GM18870 (cell line): Measurements from ENCODE around the gene PSMA7.
A peak's percentile ranks its signal among the peaks of the same experiment; 100 is the strongest.

Experiments
- ATAC-seq: cut with Tn5 transposase; IDR thresholded peaks from one replicate; pipeline ENCODE4 v1.9.1; 2021; ENCODE audit warnings: moderate library complexity; ENCODE audit not compliant: unreplicated experiment

Gene PSMA7

DNA sequence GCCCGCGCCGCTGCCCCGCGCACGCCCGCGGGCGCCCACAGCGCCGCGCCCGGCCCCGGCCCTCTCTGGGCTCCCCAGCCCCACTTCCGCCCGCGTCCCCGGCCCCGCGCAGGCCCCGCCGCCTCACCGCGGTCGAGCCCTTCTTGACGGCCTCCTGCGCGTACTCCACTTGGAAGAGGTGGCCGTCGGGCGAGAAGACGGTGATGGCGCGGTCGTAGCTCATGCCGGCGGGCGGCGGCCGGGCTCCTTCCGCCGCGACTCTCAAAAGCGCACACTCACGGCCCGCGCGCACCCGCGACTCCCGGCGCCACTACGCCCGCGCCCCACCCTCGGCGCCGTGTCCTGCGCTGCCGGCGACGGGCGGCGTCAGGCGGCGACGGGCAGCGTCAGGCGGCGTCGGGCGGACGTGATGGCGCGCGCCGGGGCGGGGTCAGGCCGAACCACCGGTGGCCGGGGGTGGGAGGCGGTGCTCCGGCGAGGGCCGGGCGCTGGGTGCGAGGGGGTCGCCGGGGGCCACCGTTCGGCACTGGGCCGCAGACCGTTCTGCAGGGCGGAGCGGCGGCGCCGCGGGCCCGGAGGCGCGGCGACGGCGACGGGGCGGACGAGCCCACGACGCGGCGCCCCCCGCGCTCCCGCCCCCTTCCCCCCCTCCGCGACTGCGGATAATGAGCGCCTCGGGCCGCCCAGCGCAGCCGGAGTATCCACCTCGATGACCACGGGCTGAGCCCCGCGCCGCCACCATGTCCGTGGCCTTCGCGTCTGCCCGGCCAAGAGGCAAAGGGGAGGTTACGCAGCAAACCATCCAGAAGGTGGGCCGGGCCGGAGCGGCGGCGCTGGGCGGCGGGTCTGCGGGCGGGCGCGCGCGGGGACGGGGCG is at the start of gene PSMA7, which contains the start of gene SS18L1:
PSMA7 (minus strand) TSS at position 314 of the 876 bp plus-strand sequence; CDS start at position 223, 91 bp downstream.
SS18L1 (plus strand) TSS at position 689 of the 876 bp plus-strand sequence; CDS start at position 741, 52 bp downstream.
- ATAC-seq, result peak; percentile 42

DNA sequence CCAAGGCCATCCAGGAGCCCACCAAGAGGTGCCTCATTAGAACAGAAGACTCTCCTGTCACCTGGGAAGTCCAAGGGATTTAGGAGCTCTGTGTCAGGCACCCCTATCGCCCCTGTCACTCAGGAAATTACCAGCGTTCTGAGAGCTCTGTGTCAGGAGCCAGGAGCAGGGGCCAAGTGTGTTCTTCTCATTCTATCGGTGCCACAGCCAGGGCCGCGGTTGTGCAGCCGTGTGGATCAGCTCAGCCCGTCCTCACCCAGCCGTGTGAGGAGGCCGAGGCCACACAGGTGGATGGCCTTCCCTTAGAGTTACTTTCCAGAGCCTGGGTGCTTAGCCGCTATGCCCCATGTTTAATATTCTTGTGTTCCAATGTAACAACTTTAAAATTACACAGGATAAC is 49.4 kb upstream of the PSMA7 start:
- no peak for ATAC-seq

DNA sequence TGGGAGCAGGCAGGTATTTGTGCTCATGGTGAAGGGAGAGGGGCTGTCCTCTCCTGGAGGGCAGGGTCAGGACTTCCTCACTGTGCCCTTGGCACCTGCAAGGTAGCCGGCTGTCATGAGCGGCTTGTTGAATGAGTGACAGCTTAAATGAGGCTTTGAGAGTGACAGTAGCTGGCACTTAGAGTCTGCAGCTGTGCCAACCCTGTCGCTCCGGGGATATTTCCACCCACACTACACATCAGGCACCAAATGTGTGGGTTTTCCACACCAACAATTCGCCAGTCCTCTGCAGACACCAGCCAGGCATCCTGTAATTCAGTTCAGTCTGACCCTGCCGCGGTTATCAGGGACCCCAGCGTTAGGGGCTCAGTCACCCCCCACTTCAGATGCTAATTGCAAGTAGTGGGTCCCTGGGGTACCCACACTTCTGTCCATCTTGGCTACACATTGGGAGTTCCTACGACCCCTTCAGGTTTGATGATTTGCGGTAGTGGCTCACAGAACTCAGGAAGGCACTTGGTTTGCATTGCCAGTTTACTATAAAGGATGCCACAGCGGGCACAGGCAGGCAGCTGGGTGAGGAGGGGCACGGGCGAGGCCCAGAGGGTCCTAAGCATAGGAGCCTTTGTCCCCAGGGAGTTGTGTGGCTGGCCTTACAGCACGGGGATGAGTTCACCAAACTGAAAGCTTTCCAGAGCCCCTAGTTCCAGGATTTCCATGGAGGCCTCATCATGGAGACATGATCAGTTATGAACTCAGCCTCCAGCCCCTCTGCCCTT is 48.8 kb upstream of the PSMA7 start:
- no peak for ATAC-seq

DNA sequence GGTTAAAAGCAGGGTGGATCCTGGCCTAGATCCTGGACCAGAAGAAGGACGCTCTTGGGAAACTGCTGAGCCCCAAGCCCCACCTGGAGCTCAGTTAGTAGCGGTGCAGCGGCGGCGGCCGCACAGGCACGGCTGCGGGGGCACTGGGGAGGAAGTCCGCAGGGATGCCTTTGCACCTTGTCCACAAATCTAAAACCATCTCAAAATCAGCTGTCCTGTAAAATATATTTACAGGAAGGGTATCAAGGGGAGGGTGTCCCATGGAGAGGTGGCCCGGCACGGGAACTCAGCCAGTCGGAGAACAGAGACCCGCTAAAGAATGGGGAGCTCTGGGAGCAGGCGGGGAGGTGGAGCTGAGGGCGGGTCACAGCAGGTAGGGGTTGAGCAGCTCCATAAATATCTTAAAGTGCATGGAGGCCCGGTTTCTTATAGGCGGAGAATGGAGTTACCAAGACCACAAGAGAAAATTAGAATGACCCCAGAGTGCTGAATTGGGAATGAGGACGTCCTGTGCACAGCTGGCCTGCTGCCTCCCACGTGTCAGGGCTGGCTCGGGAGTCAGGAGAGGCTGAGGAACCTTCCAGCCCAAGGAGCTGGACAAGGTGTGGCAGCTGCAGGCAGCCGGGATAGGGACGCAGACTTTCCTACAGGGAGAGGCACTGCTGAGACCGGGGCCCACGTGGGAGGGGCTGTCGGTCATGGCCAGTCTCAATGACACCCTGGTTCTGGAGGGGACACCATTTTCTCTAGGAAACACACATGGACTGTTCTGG is 47.6 kb upstream of the PSMA7 start:
- ATAC-seq, result no peak

DNA sequence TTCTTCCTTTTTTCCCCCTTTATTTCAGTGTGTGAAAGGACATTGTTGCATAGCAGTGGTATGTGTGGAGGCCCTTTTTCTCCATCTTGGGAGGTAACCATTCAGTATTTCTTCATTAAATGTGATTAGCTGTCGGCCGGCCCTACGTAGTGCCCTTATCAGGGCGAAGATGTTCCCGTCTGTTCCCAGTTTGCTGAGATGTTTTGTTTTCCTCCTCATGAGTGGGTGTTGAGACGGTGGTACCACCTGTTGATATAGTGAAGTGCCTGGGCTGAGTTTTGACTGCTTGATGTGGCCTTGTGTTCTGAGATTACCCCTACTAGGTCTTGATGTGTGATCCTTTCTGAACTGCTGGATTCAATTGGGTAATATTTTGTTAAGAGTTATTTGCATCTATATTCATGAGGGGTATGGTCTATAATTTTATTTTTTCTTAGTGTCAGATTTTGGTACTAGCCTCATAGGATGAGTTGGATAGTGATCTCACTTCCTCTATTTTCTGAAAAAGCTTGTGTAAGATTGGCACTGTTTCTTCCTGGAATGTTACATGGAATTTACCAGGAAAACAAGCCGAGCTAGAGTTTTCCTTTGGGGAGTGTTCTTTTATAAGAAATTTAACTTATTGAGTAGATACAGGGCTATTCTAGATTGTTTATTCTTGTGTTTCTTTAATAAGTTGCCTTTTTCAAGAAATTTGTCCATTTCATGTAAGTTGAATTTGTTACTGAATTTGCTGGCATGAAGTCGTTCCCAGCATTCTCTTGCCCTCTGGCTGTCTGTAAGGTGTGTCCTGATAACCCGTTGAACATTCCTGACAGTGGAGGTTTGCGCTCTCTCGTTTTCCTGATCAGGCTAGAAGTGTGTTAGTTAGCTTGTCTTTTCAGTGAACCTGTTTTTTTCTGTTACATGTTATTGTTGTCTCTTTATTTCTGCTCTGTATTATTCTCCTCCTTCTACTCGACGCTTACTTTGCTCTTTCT is 44.0 kb upstream of the PSMA7 start:
- ATAC-seq, result no peak

DNA sequence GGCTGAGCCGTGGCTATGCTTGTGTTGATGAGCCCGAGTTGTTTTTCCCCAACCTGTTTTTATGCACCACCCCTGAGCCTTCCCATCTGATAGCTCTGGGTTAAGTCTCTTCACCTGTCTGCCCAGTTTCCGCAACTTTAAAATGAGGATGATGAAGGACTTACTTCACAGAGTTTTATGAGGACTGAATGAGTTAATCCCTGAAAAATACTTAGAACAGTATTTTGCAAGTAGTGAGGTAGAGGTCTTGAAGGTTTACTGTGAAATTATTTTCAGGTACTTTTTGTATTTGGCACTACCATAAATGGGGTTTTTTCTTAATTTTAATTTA is 42.9 kb upstream of the PSMA7 start:
- no peak for ATAC-seq

DNA sequence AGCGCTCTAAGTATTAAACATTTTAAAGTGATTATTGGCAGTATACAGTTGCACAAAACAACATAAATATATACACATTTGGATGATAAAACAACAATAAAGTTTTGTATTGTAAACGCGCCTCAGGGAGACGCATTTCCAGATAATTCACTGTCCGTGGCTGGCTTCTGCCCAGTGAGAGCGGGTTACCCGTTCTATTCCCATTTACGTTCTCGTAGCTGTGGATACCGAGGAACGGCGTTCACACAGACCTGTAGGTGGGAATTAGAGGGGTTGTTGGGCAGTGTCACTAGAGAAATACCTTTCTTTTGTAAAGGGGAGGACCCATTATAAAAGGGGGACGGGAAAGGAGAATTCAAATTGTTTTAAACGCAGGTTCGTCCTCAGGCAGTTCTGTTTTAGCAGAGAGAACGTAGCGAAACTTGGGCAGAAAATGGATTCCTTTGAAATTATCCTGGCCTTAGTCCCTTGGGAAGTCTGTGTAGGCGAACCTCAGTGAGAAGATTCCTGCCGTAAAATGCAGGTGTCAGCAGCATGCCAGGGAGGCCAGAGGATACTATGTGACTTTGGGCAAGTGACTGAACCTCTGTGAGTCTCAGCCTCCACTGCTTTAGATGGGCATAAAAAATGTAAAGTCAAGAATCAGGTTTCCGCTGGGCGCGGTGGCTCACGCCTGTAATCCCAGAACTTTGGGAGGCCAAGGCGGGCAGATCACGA is 40.4 kb upstream of the PSMA7 start:
- ATAC-seq, result no peak

DNA sequence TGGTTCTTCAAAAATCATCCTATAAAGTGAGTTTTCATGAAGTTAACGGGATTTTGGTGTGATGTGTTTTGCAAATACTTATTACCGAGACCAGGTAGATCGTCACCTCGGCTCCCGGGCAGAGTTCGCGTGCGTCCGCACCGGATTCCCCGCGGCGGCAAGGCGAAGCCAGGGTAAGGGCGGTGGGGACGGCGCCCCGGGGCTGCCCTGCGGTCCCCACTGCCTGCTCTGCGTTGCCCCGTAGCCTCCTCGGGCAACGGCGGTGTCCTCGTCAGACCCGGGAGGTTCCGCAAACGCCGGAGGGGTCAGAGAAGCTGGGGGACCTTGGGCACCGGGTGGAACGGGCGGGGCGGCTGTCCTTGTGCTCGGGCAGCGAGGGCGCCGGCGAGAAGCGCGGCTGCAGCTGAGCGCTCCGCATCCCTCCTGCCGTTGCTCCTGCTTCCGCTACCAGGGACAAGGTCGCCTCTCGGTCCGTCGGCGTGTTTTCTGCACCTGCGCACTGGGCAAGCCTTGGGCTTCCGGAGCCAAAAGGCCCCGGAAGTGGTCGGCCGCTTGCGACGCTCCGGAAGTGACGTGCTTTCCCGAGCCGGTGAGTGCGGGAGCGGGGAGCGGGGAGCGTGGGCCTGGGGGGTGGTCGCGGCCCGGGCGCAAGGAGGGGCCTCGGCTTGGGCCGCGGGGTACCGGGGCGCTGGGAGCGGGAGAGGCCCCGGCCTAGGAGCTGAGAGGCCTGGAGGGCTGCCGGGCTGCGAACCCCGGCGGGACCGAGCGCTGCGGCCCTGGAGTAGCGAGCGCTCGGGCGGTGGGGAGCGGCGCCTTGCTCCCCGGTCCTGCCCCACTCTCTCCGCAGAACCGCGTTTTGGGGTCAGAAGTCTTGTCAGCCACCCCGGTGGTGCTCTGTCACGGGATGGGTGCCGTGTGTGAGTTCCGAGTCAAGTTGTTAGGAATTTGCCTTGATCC is 39.6 kb upstream of the PSMA7 start, which contains the start of gene MTG2:
MTG2 (plus strand) TSS at position 560 of the 957 bp plus-strand sequence. CDS start 10,393 bp downstream, outside the sequence.
- peak; percentile 77 for ATAC-seq

DNA sequence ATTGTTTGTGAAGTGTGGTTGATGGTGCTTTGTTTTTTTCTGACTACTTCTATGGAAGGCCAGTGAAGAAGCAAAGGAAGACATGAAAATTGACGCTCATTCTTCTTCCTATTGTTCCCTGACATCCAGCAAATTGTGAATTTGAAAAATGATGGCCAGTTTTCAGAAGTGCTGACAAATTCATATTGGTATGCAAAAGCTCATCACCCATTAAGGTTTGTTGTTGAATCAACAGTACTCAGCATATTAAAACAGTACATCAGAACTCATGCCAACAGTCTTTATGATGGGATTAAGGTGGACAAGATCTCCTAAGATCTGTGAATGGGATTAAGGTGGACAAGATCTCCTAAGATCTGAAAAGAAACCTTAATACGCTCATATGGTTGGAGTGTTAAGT is 38.6 kb upstream of the PSMA7 start:
- no peak for ATAC-seq

DNA sequence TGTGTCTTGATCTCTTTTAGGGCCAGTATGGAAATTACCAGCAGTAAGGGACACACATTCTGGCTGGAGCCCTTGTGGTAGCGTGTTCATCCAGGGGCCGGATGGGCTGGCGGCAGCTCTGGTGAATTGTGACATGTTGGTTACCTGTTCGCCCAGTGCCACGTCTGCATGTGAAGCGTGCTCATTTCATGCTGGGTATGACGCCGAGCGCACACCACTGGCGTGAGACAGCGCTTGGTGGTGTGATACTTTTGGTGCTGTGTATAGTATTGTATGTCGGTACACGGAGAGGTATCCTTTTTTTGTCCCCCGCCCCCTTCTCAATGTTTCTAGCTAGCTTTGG is 35.9 kb upstream of the PSMA7 start:
- no peak for ATAC-seq

DNA sequence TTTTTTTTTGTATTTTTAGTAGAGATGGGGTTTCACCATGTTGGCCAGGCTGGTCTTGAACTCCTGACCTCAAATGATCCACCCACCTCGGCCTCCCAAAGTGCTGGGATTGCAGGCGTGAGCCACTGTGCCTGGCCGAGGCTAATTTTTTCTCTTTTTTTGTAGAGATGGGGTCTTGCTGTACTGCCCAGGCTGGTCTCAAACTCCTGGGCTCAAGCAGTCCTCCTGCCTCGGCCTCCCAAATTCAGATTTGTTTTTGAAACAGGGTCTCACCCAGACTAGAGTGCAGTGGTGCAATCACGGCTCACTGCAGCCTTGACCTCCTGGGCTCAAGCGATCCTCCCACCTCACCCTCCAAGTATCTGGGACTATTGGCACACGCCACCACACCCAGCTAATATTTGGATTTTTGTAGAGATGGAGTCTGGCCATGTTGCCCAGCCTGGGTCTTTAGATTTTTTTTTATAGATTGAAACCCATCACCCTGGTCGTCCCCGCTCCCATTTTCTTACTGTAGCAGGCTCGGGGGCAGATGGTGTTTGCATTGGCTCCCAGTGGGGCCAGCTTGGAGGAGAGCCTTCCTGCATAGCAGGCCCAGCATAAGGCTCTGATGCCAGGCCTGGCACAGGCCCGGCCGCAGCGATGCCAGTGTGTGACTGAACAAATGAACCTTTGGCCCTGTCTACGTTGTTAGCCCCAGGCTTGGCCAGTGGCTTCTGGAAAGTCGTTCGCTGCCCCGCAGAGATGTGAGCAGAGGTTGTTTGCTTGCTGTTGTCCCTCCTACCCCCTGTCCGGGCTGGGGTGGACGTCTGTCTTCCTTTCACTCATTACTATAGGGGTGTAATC is 35.3 kb upstream of the PSMA7 start:
- ATAC-seq, result no peak

DNA sequence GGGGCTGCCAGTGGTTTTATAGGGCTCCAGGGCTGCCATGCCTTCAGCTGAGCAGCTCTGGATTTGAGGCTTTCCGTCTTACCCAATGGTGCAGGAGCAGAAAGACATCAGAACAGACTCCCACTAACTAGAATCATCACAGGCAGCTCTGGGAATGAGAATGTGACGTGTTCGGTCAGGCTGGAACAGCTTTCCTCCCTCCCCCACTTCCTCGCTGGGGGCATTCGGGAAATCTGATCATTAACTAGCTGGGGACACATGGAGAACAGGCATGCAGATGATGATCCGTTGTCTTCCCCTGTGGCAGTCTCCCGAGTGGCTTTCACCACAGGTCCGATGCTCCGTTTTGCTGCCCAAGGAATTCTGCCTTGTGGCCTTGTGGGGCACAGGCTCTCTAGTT is 34.1 kb upstream of the PSMA7 start:
- ATAC-seq, result no peak

DNA sequence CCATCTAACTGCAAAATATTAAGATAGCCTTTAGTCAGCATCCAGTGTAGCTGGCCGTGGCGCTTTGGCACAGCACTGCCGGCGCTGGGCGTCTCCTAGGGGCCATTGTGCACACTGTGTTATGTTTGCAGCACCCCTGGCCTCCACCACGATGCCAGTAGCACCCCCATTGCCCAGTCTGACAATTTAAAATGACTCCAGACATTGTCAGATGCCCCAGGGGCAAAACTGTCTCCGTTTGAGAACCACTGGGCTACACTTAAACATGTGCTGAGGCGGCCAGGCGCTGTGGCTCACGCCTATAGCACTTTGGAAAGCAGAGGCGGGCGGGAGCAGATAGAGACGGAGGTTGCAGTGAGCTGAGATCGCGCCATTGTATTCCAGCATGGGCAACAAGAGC is 33.7 kb upstream of the PSMA7 start:
- no peak for ATAC-seq

DNA sequence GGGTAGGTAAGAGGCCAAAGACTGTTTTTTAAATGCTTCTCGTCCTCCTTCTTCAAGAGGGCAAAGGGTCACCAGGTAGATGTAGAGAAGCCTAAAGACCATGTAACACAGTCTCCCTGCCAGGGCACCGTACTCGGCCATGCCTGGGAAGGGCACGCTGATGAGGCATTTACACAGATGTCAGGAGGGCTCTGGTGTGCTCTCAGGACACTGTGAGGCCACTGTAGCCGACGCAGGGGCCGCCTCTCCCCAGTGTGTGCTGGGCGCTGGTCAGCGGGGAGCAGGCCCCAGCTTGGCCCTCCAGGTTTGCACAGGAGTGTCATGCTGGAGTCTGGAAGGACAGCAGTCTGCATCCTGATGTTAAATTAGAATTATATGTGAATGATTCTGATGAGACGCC is 32.5 kb upstream of the PSMA7 start:
- no peak for ATAC-seq

DNA sequence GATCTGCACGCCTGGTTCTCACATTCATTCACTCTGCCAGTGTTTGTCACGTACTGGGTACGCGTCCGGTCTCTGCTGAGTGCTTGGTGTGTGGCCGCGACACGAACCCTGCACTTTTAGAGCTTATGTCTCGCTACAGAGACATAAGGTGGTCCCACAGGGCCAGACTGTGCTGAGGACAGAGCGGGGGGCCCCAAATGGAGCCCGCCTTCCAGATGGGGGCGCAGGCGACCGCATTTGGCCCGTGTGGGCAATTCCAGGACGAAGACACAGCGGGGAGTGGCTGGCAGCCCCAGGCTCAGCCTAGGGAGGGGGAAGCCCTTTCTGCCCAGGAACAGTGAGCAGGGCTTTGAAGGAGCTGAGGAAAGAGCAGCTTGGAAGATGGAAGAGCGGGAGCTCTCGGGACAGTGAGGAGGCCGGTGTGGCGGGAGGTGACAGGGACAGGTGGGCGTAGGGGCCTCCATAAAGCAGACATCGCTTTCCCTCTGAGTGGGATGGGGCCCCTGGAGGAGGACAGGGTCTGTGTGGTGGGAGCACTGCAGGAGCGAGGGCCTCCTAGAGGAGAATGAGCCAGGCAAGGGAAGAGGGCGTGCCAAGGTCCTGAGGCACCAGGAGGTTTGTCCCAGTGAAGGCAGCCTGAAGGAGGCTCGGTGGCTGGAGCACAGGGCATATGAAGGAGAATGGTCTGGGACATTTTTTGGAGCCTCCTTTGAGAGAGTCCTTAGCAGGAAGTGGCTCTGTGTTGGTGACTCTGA is 31.9 kb upstream of the PSMA7 start:
- ATAC-seq, result no peak

DNA sequence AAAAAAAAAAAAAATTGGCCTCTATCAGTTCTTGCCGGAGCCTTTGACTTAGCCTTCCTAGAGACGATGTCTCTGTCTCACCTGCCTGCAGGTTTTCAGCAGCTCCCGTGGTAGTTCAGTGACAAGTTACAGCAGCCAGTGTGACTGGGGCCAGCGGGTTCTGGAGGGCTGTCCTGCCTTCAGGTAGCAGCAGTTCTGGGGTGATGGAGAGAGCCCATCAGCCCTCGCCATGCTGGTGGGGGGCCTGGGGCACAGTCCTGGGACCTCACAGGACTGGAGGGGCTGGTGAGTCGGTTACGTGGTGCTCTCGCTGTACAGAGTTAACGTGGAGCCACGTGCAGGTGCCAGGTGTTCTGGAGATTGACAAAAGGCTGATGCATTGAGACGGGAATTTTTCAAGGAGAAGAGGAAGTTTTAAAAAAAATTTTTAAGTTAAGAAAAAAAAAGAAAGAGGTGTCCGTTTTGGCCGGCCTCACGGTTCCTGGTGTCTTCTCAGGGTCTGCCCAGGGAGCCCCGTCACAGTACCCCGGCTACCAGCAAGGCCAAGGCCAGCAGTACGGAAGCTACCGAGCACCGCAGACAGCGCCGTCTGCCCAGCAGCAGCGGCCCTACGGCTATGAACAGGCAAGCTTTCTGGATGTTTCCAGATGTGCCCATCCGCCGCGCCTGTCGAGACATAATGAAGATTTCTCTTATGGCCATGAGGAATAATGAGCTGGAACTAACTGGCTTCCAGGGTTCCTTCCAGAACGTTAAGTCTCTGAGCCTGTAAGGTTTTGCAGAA is 31.0 kb upstream of the PSMA7 start:
- ATAC-seq, result no peak
